GM21723 (cell line): Measurements from ENCODE around the gene PCBP3.
"Not testable (repeated sequence)": the region's sequence is repeated elsewhere in the genome, so short reads cannot be mapped to it uniquely, and the experiment has no call there.

ENCODE experiments used
- ATAC-seq: cut with Tn5 transposase; IDR thresholded peaks from one replicate; pipeline ENCODE4 v1.9.1; 2021; ENCODE audit warnings: mild to moderate bottlenecking, moderate library complexity; ENCODE audit not compliant: unreplicated experiment

Gene PCBP3

GRCh38 chr21:45836268-45836655, 192.7 kb downstream of the PCBP3 start:
- no peak for ATAC-seq

GRCh38 chr21:45836694-45837670, 193.5 kb downstream of the PCBP3 start:
- no peak for ATAC-seq

DNA sequence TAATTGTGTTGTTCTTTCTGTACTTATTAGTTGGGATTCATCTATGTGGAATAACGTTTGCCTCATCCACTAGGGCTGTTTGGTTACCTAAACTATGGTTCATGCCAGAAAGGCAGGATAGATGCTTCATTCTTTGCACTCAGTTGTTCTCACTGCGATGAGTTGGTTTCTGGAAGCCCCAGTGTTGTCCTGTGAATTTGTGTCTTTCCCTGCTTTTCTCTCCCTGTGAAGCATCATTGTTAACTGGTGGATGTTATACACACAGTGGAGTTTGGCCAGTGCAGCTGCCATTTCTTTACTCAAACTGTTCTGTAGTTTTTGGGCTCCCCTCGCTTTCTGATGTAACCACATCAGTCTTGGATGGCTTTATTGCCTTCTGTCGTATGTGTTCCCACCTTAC, 194.4 kb downstream of the PCBP3 start:
- no peak for ATAC-seq

DNA sequence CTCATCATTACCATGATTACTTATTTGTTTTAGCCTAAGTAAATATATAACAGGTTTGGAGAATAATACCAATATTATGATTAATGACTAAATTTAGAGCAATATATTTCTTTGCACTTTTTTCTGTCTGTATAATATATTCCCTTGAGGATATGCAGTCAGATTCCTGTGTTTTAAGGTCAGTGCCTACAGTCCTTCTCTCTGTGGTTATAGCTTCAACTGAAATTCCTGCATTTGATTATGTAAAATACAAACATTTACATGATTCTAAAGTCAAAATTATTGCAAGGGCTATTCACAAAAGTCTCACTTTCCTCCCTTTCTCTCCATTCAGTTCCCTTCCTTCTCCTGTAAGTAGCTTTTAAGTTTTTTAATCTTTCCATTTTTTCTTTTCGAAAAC, 195.1 kb downstream of the PCBP3 start:
- no peak for ATAC-seq

DNA sequence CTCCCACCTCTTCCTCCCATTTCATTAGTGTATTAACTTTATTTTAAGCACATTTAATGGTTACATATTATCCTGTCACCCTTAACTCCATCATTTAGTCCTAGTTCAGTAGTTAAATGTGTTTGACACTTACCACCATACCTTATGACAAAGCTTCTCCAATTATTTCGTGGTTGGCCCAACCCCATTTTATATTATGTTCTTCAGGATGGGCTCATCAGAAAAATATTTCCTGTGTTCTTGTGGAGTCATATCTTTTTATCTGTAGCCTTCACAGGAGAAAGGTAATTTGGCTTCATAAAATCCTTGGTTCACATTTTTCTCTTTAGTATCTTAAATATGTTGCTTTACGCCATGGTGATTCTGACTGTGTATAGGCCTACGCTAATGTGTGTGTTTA, 195.7 kb downstream of the PCBP3 start:
- no peak for ATAC-seq

DNA sequence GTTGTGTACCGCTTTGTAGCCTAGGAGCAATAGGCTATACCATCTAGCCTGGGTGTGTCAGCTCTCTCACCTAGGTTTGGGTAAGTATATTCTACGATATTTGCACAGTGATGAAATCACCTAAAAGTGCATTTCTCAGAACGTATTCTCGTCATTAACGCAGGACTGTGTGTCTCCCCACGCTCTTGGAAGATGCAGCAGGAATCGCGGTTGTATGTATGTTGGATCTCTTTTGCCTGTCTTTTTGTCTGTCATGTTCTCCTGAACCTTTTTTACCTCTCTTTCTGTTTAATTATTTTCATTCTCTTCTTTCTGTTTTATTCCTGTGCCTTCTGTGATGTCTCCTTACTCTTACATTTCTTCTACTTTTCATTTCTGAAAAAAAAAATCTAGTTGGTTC, 197.5 kb downstream of the PCBP3 start:
- ATAC-seq, result no peak

GRCh38 chr21:45843426-45843825, 199.9 kb downstream of the PCBP3 start:
- ATAC-seq, result no peak

DNA sequence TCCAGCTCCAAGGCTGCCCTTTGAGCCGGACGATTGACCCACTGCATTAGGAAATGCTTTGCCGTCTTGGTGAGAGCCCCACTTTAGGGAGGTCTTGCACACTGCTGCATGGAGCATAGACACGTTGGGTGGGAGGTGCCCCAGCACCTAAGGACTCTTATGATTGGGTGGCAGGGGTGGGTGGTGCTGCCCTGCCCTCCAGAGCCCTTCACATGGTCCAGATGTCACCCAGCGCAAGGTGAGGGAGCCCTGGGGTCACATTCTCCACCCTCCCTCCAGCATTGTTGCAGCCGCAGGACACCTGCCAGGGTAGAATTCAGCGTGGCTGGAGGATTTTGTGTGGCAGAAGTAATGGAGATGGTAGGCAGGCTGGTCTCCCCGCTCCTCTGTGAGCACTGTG, 200.7 kb downstream of the PCBP3 start:
- ATAC-seq, result no peak

DNA sequence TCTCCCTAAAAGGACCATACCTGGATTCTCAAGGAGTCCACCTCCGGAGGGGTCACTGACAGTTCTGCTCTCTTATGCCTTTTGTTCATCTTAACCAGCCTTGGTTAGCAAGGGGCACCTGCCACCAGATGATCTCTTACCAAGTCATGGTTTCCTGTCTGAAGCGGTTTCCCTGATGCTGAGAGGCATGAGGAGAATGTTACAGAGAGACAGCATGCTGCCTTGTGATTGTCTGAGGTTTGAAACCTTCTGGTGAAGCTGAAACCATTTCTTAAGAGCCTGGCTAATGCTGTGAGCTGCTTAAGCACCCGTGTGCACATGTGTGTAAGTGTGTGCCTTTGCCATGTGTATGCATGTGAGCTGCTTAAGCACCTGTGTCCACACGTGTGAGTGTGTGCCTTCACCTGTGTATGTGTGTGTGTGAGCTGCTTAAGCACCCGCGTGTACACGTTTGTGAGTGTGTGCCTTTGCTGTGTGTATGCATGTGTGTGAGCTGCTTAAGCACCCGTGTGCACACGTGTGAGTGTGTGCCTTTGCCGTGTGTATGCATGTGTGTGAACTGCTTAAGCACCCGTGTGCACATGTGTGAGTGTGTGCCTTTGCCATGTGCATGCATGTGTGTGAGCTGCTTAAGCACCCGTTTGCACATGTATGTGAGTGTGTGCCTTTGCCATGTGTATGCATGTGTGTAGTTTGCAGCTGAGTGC, 201.7 kb downstream of the PCBP3 start:
- no peak for ATAC-seq

- no peak for ATAC-seq
Observed at GRCh38 chr21:45845770-45846090, 202.2 kb downstream of the PCBP3 start.

DNA sequence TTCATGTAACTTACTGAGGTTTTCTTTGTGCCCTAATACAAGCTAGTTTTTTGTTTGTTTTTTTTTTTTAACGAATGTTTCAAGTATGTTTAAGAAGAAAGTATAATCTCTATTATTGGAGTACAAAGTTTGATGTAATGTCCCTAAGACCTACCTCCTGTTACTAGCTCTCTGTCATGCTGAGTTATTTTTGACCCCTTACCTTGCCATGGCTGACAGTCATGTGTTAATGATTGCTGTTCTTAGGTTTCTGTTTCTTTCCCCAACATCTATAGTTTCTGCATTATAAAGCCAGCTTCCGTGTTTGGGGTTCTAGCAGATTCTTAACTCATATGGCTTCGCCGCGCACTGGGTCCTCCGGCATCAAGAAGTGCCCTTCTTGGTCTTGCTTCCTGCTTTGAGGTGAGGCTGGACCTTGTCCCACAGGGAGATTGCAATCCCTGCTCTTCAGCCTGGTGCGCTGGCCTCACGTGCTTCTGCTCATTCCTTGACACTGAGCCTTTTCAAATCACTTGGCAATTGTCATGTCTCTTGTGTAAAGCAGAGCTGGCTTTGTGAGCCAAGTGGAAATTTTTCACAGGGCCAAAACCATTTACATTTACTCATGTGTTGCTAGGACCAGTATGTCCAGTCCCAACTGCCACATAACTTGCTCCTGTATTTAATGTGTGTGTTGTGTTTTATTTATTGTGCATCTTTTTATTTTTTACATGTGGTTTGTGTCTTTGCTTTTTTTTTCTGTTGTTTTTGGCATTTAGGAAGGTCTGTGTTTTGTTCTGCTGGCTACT, 203.0 kb downstream of the PCBP3 start:
- ATAC-seq, result no peak

GRCh38 chr21:45847870-45848269, 204.3 kb downstream of the PCBP3 start:
- no peak for ATAC-seq

- no peak for ATAC-seq
Observed at GRCh38 chr21:45848331-45848730, 204.8 kb downstream of the PCBP3 start.

GRCh38 chr21:45848805-45849204, 205.3 kb downstream of the PCBP3 start:
- ATAC-seq, result no peak

DNA sequence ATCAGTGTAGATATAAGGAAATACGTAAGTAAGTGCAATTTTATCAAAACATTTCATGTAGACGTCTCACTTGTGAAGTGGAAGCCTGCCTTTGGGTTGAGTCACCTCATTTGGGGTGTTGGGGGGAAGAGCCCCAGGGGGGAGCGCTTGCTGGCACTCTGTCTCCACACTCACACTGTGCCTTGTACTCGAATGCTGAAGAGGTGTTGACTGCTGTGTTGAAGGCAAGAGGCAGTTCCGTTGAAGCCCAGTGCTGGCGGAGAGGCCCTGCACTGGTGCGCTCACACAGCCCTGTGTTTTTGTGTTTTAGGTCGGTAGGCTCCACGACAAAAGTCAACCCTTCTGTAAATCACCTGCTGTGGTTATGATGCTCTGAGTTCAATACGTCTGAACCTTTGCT, 206.1 kb downstream of the PCBP3 start:
- ATAC-seq, result no peak

GRCh38 chr21:45850181-45850580, 206.7 kb downstream of the PCBP3 start:
- no peak for ATAC-seq

DNA sequence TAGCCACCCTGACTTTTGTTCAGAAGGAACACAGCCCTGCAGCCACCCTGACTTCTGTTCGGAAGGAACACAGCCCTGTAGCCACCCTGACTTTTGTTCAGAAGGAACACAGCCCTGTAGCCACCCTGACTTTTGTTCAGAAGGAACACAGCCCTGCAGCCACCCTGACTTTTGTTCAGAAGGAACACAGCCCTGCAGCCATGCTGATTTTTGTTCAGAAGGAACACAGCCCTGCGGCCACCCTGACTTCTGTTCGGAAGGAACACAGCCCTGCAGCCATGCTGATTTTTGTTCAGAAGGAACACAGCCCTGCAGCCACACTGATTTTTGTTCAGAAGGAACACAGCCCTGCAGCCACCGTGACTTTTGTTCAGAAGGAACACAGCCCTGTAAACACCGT, 208.9 kb downstream of the PCBP3 start:
- not testable (repeated sequence) for ATAC-seq

DNA sequence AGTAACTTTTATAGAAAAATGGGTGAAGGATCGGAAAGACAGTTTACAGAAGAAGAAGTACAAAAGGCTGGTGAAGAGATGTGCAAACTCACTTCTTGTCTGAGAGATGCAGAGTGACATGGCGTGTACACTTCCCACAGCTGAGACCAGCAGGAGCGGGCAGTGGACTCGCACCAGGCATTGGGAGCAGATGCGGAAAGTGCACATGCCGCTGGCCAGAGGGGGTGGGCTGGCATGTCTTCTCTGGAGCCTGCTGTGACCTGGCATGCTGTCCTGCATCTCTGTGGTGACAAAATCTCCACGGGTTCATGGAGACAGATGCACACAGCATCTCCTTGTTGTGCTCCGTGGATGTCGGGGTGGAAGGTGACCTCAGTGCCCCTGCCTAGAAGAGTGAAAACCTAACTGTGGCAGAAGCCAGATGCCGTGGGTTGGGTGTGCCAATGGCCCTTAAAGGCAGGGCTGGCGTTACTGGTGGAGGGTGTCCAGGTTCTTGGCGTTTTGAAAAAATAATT, 209.4 kb downstream of the PCBP3 start:
- ATAC-seq, result no peak

- no peak for ATAC-seq
Observed at GRCh38 chr21:45853703-45854342, 210.3 kb downstream of the PCBP3 start.

- no peak for ATAC-seq
Observed at GRCh38 chr21:45854690-45855247, 211.2 kb downstream of the PCBP3 start.
